Esophagus squamous epithelium (tissue), 5 donors: ENCODE data around the gene TMEM218. TPM values are rescaled to one million over a fixed set of nuclear protein-coding genes. Genes with fewer than 3 reads are reported as not detected.

Source experiments
- DNase-seq: peaks from one replicate; lab custom pipeline; 2025; lab: John Stamatoyannopoulos, UW
- H3K27ac ChIP-seq, 4 donors: fragments of 200-600 bp; sonication (generic); one replicate each; pipeline ENCODE4 v1.5.1; 2016 to 2019; ENCODE audit warnings: mild to moderate bottlenecking in 1 of 4
- H3K27me3 ChIP-seq, 4 donors: fragments of 200-600 bp; sonication (generic); 1 replicate in 3 of 4; 2 replicates in 1 of 4; pipeline versions ENCODE4 v1.5.1 to v1.6.0; 2017 to 2021; ENCODE audit warnings: antibody characterized with exemption in 1 of 4
- H3K36me3 ChIP-seq, 3 donors: fragments of 200-600 bp; sonication (generic); one replicate each; pipeline ENCODE4 v1.5.1; 2016 to 2019
- H3K4me1 ChIP-seq, 3 donors: fragments of 200-600 bp; sonication (generic); one replicate each; pipeline ENCODE4 v1.5.1; 2017 to 2019
- H3K4me3 ChIP-seq, 4 donors: fragments of 200-600 bp; sonication (generic); 1 replicate in 3 of 4; 2 replicates in 1 of 4; pipeline ENCODE4 v1.5.1; 2016 to 2019; ENCODE audit warnings: mild to moderate bottlenecking in 2 of 4, moderate library complexity in 1 of 4
- H3K9me3 ChIP-seq, 3 donors: fragments of 200-600 bp; sonication (generic); one replicate each; pipeline ENCODE4 v1.5.1; 2016 to 2019
- CTCF ChIP-seq, 6 experiments: fragments of 450-650 bp in 4 of 6; fragments of 200-600 bp in 2 of 6; sonication (generic) in 2 of 6; IDR thresholded peaks; one replicate each; pipeline ENCODE4 v1.5.1; 2016 to 2019; ENCODE audit warnings: antibody characterized with exemption in 6 of 6, mild to moderate bottlenecking in 4 of 6, moderate library complexity in 4 of 6
- POLR2A ChIP-seq, 4 donors: fragments of 450-650 bp; IDR thresholded peaks; one replicate each; pipeline ENCODE4 v1.6.1; 2017; ENCODE audit warnings: antibody characterized with exemption in 4 of 4, mild to moderate bottlenecking in 4 of 4, moderate library complexity in 3 of 4
- WGBS, 2 donors: methylation state at CpG; one replicate each; pipeline ENCODE4 v1.1.5; 2018; 5-methylcytosine and 5-hydroxymethylcytosine counted together
- intact Hi-C: fragments of 100-400 bp; cut with DNase I; formaldehyde crosslinking; loops from one replicate; pipeline ENCODE4 v1.15.0; 2022
- total RNA-seq, 4 donors: library from RNA; depleted of rRNA; stranded (reverse); fragments of >200 nt; gene quantifications; one replicate each; pipeline ENCODE4 v1.1.0, GENCODE V29; 2016
- donor health status: DM: yes; HTN: yes; CAD: no.

TMEM218 gene
- total RNA-seq, 4 donors from 2014 or later = 7.5 to 17.3 (median 13.9) TPM

- H3K4me1 ChIP-seq = peaks cover 29 to 48% (median 29%) of the 10 kb centered on the region in 3 donors
- peaks cover 0 to 10% (median 0%) of the 10 kb centered on the region in 4 donors for H3K27me3 ChIP-seq
- no peaks in the 10 kb centered on the region for H3K9me3 ChIP-seq
- DNase-seq = no peak
- H3K4me3 ChIP-seq = no peak overlapping the region
- TF ChIP-seq CTCF (IDR thresholded peaks at IDR 0.05) (no peak), POLR2A (IDR thresholded peaks at IDR 0.05) (no peak)
- intact Hi-C loops = no loop called here
- 83 to 85% methylated on average over 4 of the region's 4 CpGs for WGBS, 2 donors
- no peak overlapping the region for H3K27ac ChIP-seq
- H3K36me3 ChIP-seq = no peaks in the 10 kb centered on the region
Observed at GRCh38 chr11:125068368-125068767, 43.1 kb downstream of the TMEM218 start.

- H3K4me1 ChIP-seq = peaks cover 1 to 24% (median 7%) of the 10 kb centered on the region in 3 donors
- intact Hi-C loops = no loop called here
- H3K4me3 ChIP-seq = peak overlapping the region; percentile 51 to 82 (median 66)
- peak overlapping the region in 1 of 4 donors; percentile 82 for H3K27ac ChIP-seq
- no peak for DNase-seq
- H3K9me3 ChIP-seq = no peaks in the 10 kb centered on the region
- 80 to 96% methylated on average over 6 to 7 of the region's 7 CpGs for WGBS, 2 donors
- H3K36me3 ChIP-seq = no peaks in the 10 kb centered on the region
- no peak for TF ChIP-seq POLR2A (IDR thresholded peaks at IDR 0.05)
- TF ChIP-seq CTCF (IDR thresholded peaks at IDR 0.05) = no peak
- peaks cover 0 to 11% (median 0%) of the 10 kb centered on the region in 4 donors for H3K27me3 ChIP-seq
Observed at GRCh38 chr11:125064070-125064469, 47.4 kb downstream of the TMEM218 start.

GRCh38 chr11:125063429-125064043 lies 47.9 kb downstream of the TMEM218 start:
- intact Hi-C loops = no loop called here
- 61 to 72% methylated on average over 3 to 4 of the region's 38 CpGs for WGBS, 2 donors
- Histone ChIP-seq H3K9me3 (no peaks in the 10 kb centered on the region), H3K36me3 (no peaks in the 10 kb centered on the region), H3K27me3 (peaks cover 0 to 11% (median 0%) of the 10 kb centered on the region in 4 donors), H3K27ac (peak overlapping the region; percentile 68 to 87 (median 80)), H3K4me3 (peak overlapping the region; percentile 51 to 82 (median 66)), H3K4me1 (peaks cover 0 to 20% (median 7%) of the 10 kb centered on the region in 3 donors)
- TF ChIP-seq CTCF (IDR thresholded peaks at IDR 0.05) = no peak
- TF ChIP-seq POLR2A (IDR thresholded peaks at IDR 0.05) = no peak
- DNase-seq = no peak

- 0% methylated on average over 6 of the region's 46 CpGs; no CpG with 5 or more reads in 1 of the 2 donors for WGBS, 2 donors
- intact Hi-C loops = no loop called here
- H3K4me1 ChIP-seq = peaks cover 0 to 20% (median 7%) of the 10 kb centered on the region in 3 donors
- H3K9me3 ChIP-seq = no peaks in the 10 kb centered on the region
- TF ChIP-seq POLR2A (IDR thresholded peaks at IDR 0.05) (peak in 2 of 4 donors; percentile 47 to 71), CTCF (IDR thresholded peaks at IDR 0.05) (peak in 3 of 6 experiments; percentile 10 to 28 (median 17))
- DNase-seq = no peak
- H3K27ac ChIP-seq = peak within 1 kb of the TSS; percentile 68 to 87 (median 80)
- no peaks in the 10 kb centered on the region for H3K36me3 ChIP-seq
- peak within 1 kb of the TSS; percentile 51 to 82 (median 66) for H3K4me3 ChIP-seq
- H3K27me3 ChIP-seq = peaks cover 0 to 11% (median 0%) of the 10 kb centered on the region in 4 donors
Observed at GRCh38 chr11:125062931-125063428, 48.4 kb downstream of the TMEM218 start, which contains the start of gene SLC37A2. Gene SLC37A2, plus strand, starts transcription at chr11:125063305. Its CDS starts 63 bp downstream, at chr11:125063368.
